GM21619 (cell line): ENCODE measurements around the gene GABRA5.

ENCODE experiments used
- ATAC-seq: cut with Tn5 transposase; IDR thresholded peaks from one replicate; pipeline ENCODE4 v1.9.1; 2021; ENCODE audit not compliant: unreplicated experiment

GABRA5 gene

GRCh38 chr15:26985050-26985449 lies 118.2 kb downstream of the GABRA5 start:
- no peak for ATAC-seq

GRCh38 chr15:26996250-26996649 lies 129.4 kb downstream of the GABRA5 start:
- ATAC-seq: no peak
